ENCODE results near the gene BIRC3.

- TF ChIP-seq CTCF (IDR thresholded peaks at IDR 0.05) (no peak), POLR2A (IDR thresholded peaks at IDR 0.05) (no peak), POLR2AphosphoS5 (IDR thresholded peaks at IDR 0.05) (no peak), EP300 (IDR thresholded peaks at IDR 0.05; ENCODE audit: low read depth) (no peak)
Observed at GRCh38 chr11:102328748-102329147, 11.5 kb downstream of the BIRC3 start.

All from transverse colon (tissue), 4 donors.